GM18870 (cell line): ENCODE results near the gene CDH12.
"Not testable (repeated sequence)": the region's sequence is repeated elsewhere in the genome, so short reads cannot be mapped to it uniquely, and the experiment has no call there.

ENCODE experiments used
- ATAC-seq: cut with Tn5 transposase; IDR thresholded peaks from one replicate; pipeline ENCODE4 v1.9.1; 2021; ENCODE audit warnings: moderate library complexity; ENCODE audit not compliant: unreplicated experiment

The CDH12 gene

GRCh38 chr5:22852807-22853660 lies at the start of gene CDH12:
Gene CDH12, minus strand, starts transcription at chr5:22853344.
- no peak for ATAC-seq

- ATAC-seq, result no peak
Observed at GRCh38 chr5:22901885-22902284, 48.7 kb upstream of the CDH12 start.

GRCh38 chr5:22900801-22901310 lies 47.7 kb upstream of the CDH12 start:
- ATAC-seq, result no peak

DNA sequence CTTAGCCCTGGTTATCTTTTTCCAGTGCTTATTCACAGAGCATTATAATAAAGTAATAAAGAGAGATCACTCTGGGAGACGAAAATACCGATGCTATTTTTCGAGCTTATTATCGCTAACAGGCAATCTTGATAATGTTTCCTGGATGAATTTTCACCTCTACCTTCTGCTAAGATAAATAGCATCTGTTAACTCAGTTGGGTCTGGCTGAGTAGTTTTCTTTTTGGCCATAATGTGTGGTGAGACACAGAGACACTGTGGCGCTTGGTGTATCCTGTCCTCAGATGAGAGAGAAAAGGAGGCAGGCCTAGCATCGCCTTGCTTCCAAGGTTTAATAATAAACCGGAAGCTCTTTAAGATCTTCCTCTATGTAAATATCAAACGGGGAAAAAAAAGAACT lies 46.2 kb upstream of the CDH12 start:
- no peak for ATAC-seq

DNA sequence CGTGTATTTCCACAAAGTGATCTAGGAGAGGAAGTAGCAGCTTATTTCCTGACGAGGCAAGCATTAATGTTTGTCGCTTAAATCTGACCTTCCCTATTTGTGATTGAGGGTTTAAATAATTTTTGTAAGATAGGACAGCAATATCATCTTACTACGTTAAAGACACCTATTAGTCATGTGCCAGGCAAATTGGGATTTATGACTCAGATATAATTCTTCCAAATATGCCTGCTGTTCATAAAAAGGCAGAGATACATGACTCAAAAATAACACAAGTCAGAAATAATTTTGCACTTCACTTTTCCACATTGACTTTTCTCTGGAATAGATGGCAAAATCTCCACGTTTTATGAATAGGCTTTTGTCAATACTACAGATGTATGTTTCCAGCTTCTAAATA lies 43.0 kb upstream of the CDH12 start:
- no peak for ATAC-seq

DNA sequence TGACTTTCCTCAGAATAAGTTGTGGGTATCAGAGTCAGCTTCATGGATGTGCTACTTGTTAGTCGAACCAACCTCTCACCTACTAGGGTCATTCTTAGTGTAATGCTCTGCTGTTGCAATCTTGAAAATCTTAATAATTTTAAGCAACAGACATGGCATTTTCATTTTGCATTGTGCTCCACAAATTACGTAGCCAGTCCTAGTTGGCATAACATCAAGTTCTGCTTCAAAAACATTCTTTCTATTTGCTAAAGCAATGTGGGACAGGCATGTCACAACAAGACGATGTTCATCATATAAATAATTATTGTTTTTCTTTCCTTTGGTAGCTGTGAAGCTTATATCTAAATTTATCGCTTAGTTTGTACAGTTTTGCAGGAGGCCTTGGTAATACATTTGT lies 39.3 kb upstream of the CDH12 start:
- ATAC-seq, result no peak

DNA sequence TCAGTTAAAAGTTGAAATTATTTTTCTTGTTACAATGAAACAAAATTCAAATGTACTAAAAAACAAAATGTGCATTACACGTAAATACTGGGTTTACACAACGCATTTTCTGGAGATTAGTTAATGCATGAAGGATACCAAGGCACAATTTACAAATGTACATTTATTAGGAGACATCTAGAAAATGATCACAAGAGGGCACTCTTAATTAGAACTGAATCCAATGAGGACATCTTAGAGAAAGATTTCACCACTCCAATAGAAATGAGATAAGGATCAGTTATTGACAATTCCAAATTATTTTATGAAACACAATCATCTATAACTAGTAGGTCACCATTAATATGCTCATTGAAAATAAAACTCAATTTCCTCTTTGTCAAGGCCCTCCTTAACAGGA lies 36.6 kb upstream of the CDH12 start:
- ATAC-seq, result no peak

DNA sequence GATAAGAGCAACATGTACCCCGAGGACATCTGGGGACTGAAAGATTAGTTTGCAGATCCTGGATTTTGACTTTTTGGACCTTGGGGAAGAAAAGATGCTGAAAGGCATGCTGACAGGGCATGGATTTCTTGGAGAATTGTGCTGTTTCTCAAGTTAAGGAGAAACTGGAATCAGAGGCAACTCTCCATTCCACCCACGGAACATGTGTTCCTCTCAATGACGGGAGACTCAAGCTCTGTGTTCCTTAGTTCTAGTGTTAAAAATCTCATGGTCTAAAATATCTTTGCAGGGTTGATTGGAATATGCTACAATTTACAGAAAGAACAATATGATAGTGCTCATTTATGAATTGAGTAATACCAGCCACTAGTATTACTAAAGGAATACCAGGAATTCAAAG lies 34.4 kb upstream of the CDH12 start:
- ATAC-seq, result no peak

- not testable (repeated sequence) for ATAC-seq
Observed at GRCh38 chr5:22858911-22859310, 5.8 kb upstream of the CDH12 start.

DNA sequence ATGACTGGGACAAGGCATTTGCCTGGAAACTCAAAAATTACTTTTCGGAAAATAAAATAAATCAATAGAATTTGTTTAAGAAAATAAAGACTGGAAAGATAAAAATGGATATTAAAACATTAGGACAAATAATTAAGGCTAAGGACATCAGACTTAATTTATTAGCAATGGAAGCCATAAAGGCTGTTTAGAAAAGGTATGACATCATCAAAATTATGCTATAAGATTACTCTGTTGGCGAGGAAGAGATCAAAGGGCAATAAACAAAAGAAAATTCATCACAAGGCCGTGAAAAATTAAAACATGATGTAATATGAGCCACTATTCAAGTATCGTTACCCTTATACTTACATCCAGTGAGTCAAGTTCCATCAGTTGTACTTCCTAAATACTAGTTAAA lies 2.7 kb upstream of the CDH12 start:
- ATAC-seq, result no peak

- ATAC-seq, result no peak
Observed at GRCh38 chr5:22850981-22851380, 2.2 kb downstream of the CDH12 start.

DNA sequence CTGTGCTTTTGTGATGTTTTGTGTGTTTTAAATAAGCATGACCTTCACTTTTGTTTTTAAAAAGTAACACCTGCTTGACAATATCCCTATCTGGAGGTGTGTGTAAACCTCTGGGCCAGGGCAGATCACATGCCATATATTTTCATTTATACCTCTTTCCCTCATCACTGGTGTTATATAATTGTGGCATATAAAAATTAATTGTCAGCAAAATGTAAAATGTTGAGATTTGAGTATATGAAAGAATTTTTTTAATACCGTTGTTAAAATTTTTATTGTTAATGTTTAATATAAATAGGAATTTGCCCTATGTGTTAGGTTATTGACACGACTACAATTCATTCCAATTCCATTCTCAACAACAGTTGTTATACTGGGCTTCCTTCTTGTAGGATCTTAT lies 6.5 kb downstream of the CDH12 start:
- ATAC-seq, result no peak

GRCh38 chr5:22844636-22845035 lies 8.5 kb downstream of the CDH12 start:
- no peak for ATAC-seq

GRCh38 chr5:22844155-22844554 lies 9.0 kb downstream of the CDH12 start:
- no peak for ATAC-seq

- no peak for ATAC-seq
Observed at GRCh38 chr5:22842574-22842973, 10.6 kb downstream of the CDH12 start.

DNA sequence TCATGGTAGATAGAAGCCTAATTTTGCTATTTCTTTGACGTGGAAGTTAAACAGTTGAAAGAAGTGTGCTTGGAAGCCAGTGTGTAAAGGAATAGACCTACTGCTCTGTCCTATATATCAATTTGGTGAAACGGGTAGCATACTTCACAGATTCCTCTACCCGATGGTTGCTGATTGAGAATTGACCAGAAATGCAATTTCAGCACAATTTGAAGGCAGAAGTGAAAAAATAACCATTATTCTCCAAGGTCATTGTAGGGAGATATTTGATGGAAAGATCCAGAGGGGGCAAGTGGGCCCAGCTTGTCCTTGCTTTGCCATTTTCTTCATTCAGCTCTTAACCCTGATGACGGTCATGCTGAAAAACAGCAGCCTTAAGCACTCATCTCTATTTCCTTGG lies 15.3 kb downstream of the CDH12 start:
- ATAC-seq, result no peak

- no peak for ATAC-seq
Observed at GRCh38 chr5:22835686-22836085, 17.5 kb downstream of the CDH12 start.

DNA sequence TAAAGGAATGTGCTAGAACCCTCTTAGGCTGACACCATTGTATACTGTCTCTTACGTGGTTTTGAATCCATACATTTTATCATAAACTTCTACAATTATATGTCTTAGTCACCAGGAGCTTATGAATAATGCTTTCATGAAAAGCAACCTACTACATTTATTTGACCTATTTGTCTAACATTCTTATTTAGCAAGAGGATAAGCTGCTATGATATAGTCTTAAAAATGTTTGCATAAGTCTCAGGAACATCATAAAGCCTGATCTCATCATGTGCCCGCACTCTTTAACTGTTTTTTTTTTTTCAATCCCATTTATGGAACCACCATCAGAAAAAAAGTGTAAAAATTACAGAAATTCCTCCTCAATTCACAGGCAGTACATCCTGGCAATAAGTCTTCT lies 59.7 kb downstream of the CDH12 start:
- no peak for ATAC-seq

- ATAC-seq, result no peak
Observed at GRCh38 chr5:22787807-22788206, 65.3 kb downstream of the CDH12 start.

DNA sequence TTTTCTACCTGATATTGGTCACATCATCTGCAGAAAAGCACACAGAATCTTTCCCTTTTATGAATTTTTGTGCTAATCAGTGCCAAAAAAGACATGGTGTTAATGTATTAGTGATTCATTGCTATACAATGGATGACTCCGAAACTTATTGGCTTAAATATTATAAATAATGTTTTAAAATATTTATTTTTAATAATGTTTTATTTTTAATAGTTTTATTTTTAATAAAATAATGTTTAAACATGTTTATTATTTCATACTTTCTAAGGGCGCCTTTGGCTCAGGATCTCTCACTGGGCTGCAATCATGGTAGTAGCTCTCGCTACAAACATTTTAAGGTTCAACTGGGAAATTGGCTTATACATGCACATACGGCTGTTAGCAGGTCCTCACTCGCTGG lies 65.7 kb downstream of the CDH12 start:
- no peak for ATAC-seq

DNA sequence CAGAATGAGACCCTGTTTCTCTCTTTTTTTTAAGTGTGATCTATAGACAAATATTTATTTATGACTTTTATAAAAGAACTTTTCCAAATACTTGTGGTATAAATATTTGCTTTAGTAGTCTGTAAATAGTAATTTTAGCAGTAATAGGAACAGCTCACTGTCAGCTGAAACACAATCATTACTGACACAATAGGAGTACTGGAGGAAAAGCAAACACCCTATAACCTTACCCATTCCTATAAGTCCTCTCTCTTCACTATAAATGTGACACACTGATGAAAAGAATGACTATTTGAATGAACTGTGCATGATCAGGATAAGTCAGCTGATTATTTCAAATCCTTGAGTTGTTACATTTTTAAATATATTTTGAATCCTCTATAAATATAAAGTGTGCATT lies 72.4 kb downstream of the CDH12 start:
- ATAC-seq, result no peak

DNA sequence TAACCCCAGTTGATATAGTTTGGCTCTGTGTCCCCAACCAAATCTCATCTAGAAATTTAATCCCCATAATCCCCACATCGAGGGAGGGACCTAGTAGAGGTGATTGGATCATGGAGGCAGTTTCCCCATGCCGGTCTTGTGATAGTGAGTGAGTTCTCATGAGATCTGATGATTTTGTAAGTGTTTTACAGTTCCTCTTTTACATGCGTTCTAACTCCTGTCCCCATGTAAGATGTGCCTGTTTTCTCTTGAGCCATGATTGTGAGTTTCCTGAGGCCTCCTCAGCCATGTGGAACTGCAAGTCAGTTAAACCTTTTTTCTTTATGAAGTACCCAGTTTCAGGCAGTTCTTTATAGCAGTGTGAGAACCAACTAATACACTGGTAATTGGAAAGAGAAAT lies 73.6 kb downstream of the CDH12 start:
- no peak for ATAC-seq

DNA sequence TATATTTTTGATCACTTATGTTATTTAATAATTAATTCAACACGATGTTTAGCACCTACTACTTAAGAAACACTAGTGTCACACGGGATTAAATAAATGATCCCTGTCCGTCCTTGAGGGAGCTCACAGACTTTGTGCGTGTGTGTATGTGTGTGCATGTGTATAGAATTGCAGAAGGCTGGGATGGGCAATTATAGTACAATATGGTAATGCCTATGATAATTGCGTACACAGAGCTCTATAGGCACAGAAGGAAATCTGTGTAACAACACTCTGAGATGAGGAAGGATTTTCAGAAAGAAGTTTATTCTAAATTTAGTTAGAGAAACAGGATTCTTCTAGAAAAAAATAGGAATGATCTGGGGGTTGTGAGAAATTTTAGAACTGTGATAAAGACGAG lies 76.9 kb downstream of the CDH12 start:
- no peak for ATAC-seq
